Stomach (tissue), 9 donors: ENCODE data around the gene ATP2A3. TPM values are rescaled to one million over a fixed set of nuclear protein-coding genes. Genes with fewer than 3 reads are reported as not detected.

Source experiments
- DNase-seq, 2 donors: peaks; one replicate each; pipeline versions ENCODE4 v3.0.0 to v3.0.0-alpha.2; 2013 to 2019
- H3K27ac ChIP-seq, 5 donors: fragments of 200-600 bp in 4 of 5; sonication (generic) in 4 of 5; one replicate each; pipeline ENCODE4 v1.5.1; 2013 to 2019; ENCODE audit warnings: mild to moderate bottlenecking in 1 of 5, moderate library complexity in 1 of 5
- H3K27me3 ChIP-seq, 3 donors: fragments of 200-600 bp; sonication (generic); one replicate each; pipeline ENCODE4 v1.5.1; 2017 to 2019; ENCODE audit warnings: mixed run types in 1 of 3
- H3K36me3 ChIP-seq, 4 donors: fragments of 200-600 bp; sonication (generic); 1 replicate in 3 of 4; 2 replicates in 1 of 4; pipeline ENCODE4 v1.5.1; 2016 to 2019
- H3K4me1 ChIP-seq, 4 donors: fragments of 200-600 bp; sonication (generic); one replicate each; pipeline ENCODE4 v1.5.1; 2016 to 2019
- H3K4me3 ChIP-seq, 4 donors: fragments of 200-600 bp; sonication (generic) in 3 of 4; one replicate each; pipeline ENCODE4 v1.5.1; 2016 to 2019; ENCODE audit warnings: mild to moderate bottlenecking in 1 of 4
- H3K9me3 ChIP-seq, 4 donors: fragments of 200-600 bp; sonication (generic); one replicate each; pipeline ENCODE4 v1.5.1; 2016 to 2019
- CTCF ChIP-seq, 7 experiments: fragments of 450-650 bp in 4 of 7; fragments of 200-600 bp in 3 of 7; sonication (generic) in 3 of 7; IDR thresholded peaks; one replicate each; pipeline ENCODE4 v1.5.1; 2016 to 2019; ENCODE audit warnings: antibody characterized with exemption in 7 of 7, control low read depth in 2 of 7, mild to moderate bottlenecking in 1 of 7
- EP300 ChIP-seq: sonication (generic); formaldehyde crosslinking; IDR thresholded peaks from one replicate; pipeline ENCODE4 v1.6.1; 2017; ENCODE audit warnings: antibody characterized with exemption
- POLR2A ChIP-seq, 4 donors: fragments of 450-650 bp; IDR thresholded peaks; one replicate each; pipeline ENCODE4 v1.6.1; 2016; ENCODE audit warnings: antibody characterized with exemption in 4 of 4, control low read depth in 2 of 4, mild to moderate bottlenecking in 1 of 4, moderate library complexity in 1 of 4
- POLR2AphosphoS5 ChIP-seq, 3 donors: sonication (generic); formaldehyde crosslinking; IDR thresholded peaks; one replicate each; pipeline ENCODE4 v1.6.1; 2016; ENCODE audit warnings: antibody characterized with exemption in 3 of 3
- WGBS, 5 donors: extraction: QIAGEN DNeasy Blood & Tissue Kit in 3 of 5; methylation state at CpG; one replicate each; pipeline versions ENCODE4 v1.1.5 to v1.1.7; 2013 to 2018; 5-methylcytosine and 5-hydroxymethylcytosine counted together
- intact Hi-C: fragments of 100-400 bp; cut with DNase I; formaldehyde crosslinking; loops from one replicate; pipeline ENCODE4 v1.15.1; 2023; ENCODE audit warnings: low total_unique reads
- polyA plus RNA-seq, 3 donors: library from polyadenylated mRNA; stranded (reverse); fragments of 200-250 nt; gene quantifications; one replicate each; pipeline ENCODE4 v1.2.3, GENCODE V29; 2013
- total RNA-seq, 5 donors: library from RNA; depleted of rRNA; stranded (reverse); fragments of >200 nt; gene quantifications; one replicate each; pipeline versions ENCODE4 v1.1.0 to v1.2.3, GENCODE V29; 2014 to 2016
- donor health status: healthy with polysubstance abuse.
- donor health status: Bipolar disorder and iron deficiency.
- donor health status: healthy.

ATP2A3 gene
- total and polyA plus RNA-seq, 8 donors = 10.4 to 1,069 (median 64.1) TPM

- no peak for DNase-seq
- peaks cover 17 to 94% (median 81%) of the 10 kb centered on the region in 4 donors for H3K36me3 ChIP-seq
- no peak overlapping the region for H3K27ac ChIP-seq
- intact Hi-C loops = no loop called here
- peaks cover 6 to 18% (median 13%) of the 10 kb centered on the region in 4 donors for H3K4me1 ChIP-seq
- H3K9me3 ChIP-seq = no peaks in the 10 kb centered on the region
- TF ChIP-seq POLR2AphosphoS5 (IDR thresholded peaks at IDR 0.05) (no peak), POLR2A (IDR thresholded peaks at IDR 0.05) (no peak), CTCF (IDR thresholded peaks at IDR 0.05) (no peak), EP300 (no peak)
- no peaks in the 10 kb centered on the region for H3K27me3 ChIP-seq
- H3K4me3 ChIP-seq = no peak overlapping the region
- 32 to 51% (median 37%) methylated on average over 5 of the region's 5 CpGs for WGBS, 5 donors
Observed at GRCh38 chr17:3946711-3947235, 17.5 kb downstream of the ATP2A3 start.

DNA sequence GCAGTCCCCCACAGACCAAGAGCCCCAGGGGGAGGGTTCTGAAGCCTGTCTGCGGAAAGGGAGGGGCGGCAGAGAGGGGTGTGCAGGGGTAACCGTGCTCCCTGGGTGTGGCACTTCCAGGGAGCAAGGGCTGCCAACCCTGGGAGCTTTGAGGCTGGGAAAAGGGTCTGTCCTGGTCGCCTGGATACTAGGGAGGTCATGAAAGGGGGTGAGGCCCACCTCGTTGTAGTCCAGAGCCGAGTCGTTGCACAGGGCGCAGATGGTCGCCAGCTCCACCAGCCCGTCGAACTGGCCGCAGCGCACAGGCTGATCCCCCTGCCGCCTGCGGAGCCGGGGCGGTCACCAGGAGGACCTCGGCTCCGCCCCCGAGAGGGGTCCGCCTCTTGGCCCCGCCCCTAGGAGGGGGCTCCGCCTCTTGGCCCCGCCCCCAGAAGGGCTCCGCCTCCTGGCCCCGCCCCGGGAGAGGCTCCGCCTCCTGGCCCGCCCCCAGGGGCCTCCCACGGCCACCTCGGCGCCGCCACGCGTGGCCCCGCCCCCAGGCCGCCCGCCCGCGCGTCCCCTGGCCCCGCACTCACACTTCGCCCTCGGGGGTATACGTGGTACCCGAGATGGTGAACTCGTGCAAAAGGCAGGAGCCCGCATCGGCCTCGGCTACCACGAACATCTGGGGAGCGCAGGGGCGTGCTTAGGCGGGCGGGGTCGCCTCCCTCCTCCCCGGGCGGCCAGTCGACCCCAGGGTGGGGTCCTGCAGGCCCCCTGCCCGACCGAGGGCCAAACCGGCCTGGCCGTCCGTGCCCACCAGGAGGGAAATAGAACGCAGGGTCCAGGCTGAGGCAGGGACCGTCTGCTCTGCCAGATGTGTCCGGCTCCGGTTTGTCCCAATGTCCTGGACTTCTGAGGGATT lies 19.5 kb downstream of the ATP2A3 start:
- WGBS, 5 donors = 27 to 53% (median 36%) methylated on average over 14 to 66 of the region's 68 CpGs
- intact Hi-C loops = no loop called here
- Histone ChIP-seq H3K4me3 (peak overlapping the region; percentile 37 to 48 (median 46)), H3K9me3 (no peaks in the 10 kb centered on the region), H3K27ac (peak overlapping the region in 4 of 5 donors; percentile 28 to 66 (median 48)), H3K4me1 (peaks cover 6 to 18% (median 13%) of the 10 kb centered on the region in 4 donors), H3K36me3 (peaks cover 27 to 94% (median 84%) of the 10 kb centered on the region in 4 donors), H3K27me3 (no peaks in the 10 kb centered on the region)
- TF ChIP-seq EP300 (no peak), POLR2A (IDR thresholded peaks at IDR 0.05) (no peak), POLR2AphosphoS5 (IDR thresholded peaks at IDR 0.05) (no peak), CTCF (IDR thresholded peaks at IDR 0.05) (no peak)
- DNase-seq = peak; percentile 66 to 85

DNA sequence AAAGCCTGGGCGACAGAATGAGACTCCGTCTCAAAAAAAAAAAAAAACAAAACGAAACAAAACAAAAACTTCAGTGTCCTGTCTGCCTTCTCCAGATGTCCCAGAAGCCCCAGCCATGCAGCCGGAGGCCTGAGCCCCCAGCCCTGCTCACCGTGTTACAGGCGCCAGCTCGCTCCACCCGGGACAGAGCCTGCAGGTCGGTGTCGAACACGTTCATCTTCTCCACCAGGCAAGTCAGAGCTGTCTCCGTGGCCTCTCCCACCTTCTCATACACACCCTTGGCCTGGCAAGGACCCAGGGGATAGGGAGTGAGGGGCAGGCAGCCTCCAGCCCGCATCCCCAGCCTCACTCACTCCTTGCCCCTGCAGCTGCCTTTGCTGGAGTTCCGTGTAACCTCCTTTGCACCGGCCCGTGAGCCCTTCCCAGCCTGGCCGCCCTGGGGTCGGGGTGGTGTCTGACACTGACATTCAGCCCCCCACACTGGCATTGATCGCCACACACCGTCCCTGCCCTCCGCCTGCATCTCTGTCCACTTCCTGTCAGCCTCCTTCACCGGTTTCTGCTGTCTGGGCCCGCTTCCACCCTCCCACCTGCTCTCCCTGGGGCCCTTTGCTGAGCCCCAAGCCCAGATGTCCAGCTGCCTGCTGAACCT lies 20.9 kb downstream of the ATP2A3 start:
- no peak for DNase-seq
- no peaks in the 10 kb centered on the region for H3K27me3 ChIP-seq
- WGBS, 5 donors = 84 to 96% (median 92%) methylated on average over 22 to 23 of the region's 23 CpGs
- H3K27ac ChIP-seq = no peak overlapping the region
- no peaks in the 10 kb centered on the region for H3K9me3 ChIP-seq
- TF ChIP-seq EP300 (no peak), CTCF (IDR thresholded peaks at IDR 0.05) (no peak), POLR2AphosphoS5 (IDR thresholded peaks at IDR 0.05) (no peak), POLR2A (IDR thresholded peaks at IDR 0.05) (no peak)
- no peak overlapping the region for H3K4me3 ChIP-seq
- intact Hi-C loops = no loop called here
- H3K36me3 ChIP-seq = peaks cover 27 to 95% (median 79%) of the 10 kb centered on the region in 4 donors
- H3K4me1 ChIP-seq = peaks cover 6 to 18% (median 13%) of the 10 kb centered on the region in 4 donors

- intact Hi-C loops = no loop called here
- Histone ChIP-seq H3K9me3 (no peaks in the 10 kb centered on the region), H3K36me3 (peaks cover 24 to 96% (median 80%) of the 10 kb centered on the region in 4 donors)
Observed at GRCh38 chr17:3940965-3941698, 23.1 kb downstream of the ATP2A3 start.

More at GRCh38 chr17:3940965-3941698, 23.1 kb downstream of the ATP2A3 start:
- no peak overlapping the region for H3K4me3 ChIP-seq
- H3K27ac ChIP-seq = no peak overlapping the region
- H3K27me3 ChIP-seq = no peaks in the 10 kb centered on the region
- H3K4me1 ChIP-seq = peaks cover 6 to 18% (median 13%) of the 10 kb centered on the region in 4 donors
- 94 to 96% (median 95%) methylated on average over 33 to 48 of the region's 48 CpGs for WGBS, 5 donors
- no peak for DNase-seq
- TF ChIP-seq POLR2A (IDR thresholded peaks at IDR 0.05) = no peak
- TF ChIP-seq EP300 = no peak
- TF ChIP-seq POLR2AphosphoS5 (IDR thresholded peaks at IDR 0.05) = no peak
- no peak for TF ChIP-seq CTCF (IDR thresholded peaks at IDR 0.05)
